Measurements from ENCODE around the gene HYDIN.

Gene HYDIN

GRCh38 chr16:70809392-70810060, 421.0 kb downstream of the HYDIN start:
- DNase-seq: no peak

- DNase-seq: no peak
Measured at GRCh38 chr16:70808371-70808770, 422.2 kb downstream of the HYDIN start.

GRCh38 chr16:70805787-70806186, 424.7 kb downstream of the HYDIN start:
- no peak for DNase-seq

- no peak for DNase-seq
Measured at GRCh38 chr16:70805380-70805779, 425.1 kb downstream of the HYDIN start.

GRCh38 chr16:70804734-70805169, 425.8 kb downstream of the HYDIN start:
- DNase-seq: no peak

GRCh38 chr16:70804153-70804733, 426.3 kb downstream of the HYDIN start:
- no peak for DNase-seq

- no peak for DNase-seq
Measured at GRCh38 chr16:70803319-70803718, 427.2 kb downstream of the HYDIN start.

GRCh38 chr16:70801611-70802010, 428.9 kb downstream of the HYDIN start:
- no peak for DNase-seq

- DNase-seq: peak; percentile 93
Measured at GRCh38 chr16:70800781-70801480, 429.6 kb downstream of the HYDIN start, which contains the start of gene VAC14. Gene VAC14 (minus strand): TSS chr16:70801158. CDS start chr16:70800900, 258 bp downstream.

GRCh38 chr16:70800311-70800710, 430.2 kb downstream of the HYDIN start:
- no peak for DNase-seq

- no peak for DNase-seq
Measured at GRCh38 chr16:70796301-70796700, 434.2 kb downstream of the HYDIN start.

GRCh38 chr16:70795296-70795912, 435.1 kb downstream of the HYDIN start:
- DNase-seq: no peak

GRCh38 chr16:70793851-70794502, 436.5 kb downstream of the HYDIN start:
- no peak for DNase-seq

- DNase-seq: no peak
Measured at GRCh38 chr16:70790815-70791214, 439.7 kb downstream of the HYDIN start.

GRCh38 chr16:70789595-70790447, 440.7 kb downstream of the HYDIN start:
- no peak for DNase-seq

GRCh38 chr16:70788668-70789594, 441.6 kb downstream of the HYDIN start:
- no peak for DNase-seq

- no peak for DNase-seq
Measured at GRCh38 chr16:70786020-70786755, 444.3 kb downstream of the HYDIN start.

- no peak for DNase-seq
Measured at GRCh38 chr16:70784692-70785555, 445.6 kb downstream of the HYDIN start.

- DNase-seq: no peak
Measured at GRCh38 chr16:70782237-70782636, 448.3 kb downstream of the HYDIN start.

Measured in stimulated activated naive CD4-positive, alpha-beta T cell treated with Interleukin-2 at 50 U/mL for 16 hours (primary cell).